ENCODE data around the gene STIP1. TPM values are rescaled to one million over a fixed set of nuclear protein-coding genes. Genes with fewer than 3 reads are reported as not detected.

STIP1 gene
- total RNA-seq, 1 experiment from 2014 or later = 336 TPM

- DNase-seq (ENCODE audit: low read depth, low spot score) (no peak), ATAC-seq (no peak)
- H3K4me2 ChIP-seq (ENCODE audit: low read length) = no peak overlapping the region
- H3K27ac ChIP-seq (ENCODE audit: low read depth, low read length) = no peak overlapping the region; the same call in 1 of the 2 replicates
- no TSS peak for BruUV-seq (replicated peaks)
- 0 out of 4 replicates have a peak, but pooled peaks cover 0 to 8% of the 10 kb centered on the region in 2 experiments for H3K36me3 ChIP-seq (ENCODE audit: control insufficient read depth in 1 of 2, insufficient read depth in 2 of 2, low read length in 2 of 2)
- H3K9ac ChIP-seq (ENCODE audit: low read length) = no peak overlapping the region
- intact Hi-C loops (cut with micrococcal nuclease) = no loop called here
- no peaks in the 10 kb centered on the region for H3K27me3 ChIP-seq (ENCODE audit: insufficient read depth, low read length)
- H4K20me1 ChIP-seq (ENCODE audit: insufficient read depth) = no peaks in the 10 kb centered on the region
- ChIA-PET RAD21 (ENCODE audit: low non-redundant PET in 1 of 2, low total read pairs in 2 of 2, uncharacterized antibody in 2 of 2, unreplicated experiment in 2 of 2) (no interaction called here), CTCF (no interaction called here), POLR2A (no interaction called here)
- no peak for TF ChIP-seq EZH2 (IDR thresholded peaks at IDR 0.05)
- no peak for TF ChIP-seq EZH2phosphoT487 (IDR thresholded peaks at IDR 0.05; ENCODE audit: borderline replicate concordance)
- peaks cover 21 to 58% of the 10 kb centered on the region in 2 experiments for H3K4me1 ChIP-seq (ENCODE audit: control insufficient read depth in 1 of 2, insufficient read depth in 2 of 2, low read length in 2 of 2)
- H3K79me2 ChIP-seq (ENCODE audit: insufficient read depth, low read length) = peaks cover 18% of the 10 kb centered on the region
- H2AFZ ChIP-seq (ENCODE audit: low read depth, low read length, poor library complexity, severe bottlenecking) = no peak overlapping the region
- no peaks in the 10 kb centered on the region for H3K9me2 ChIP-seq (ENCODE audit: insufficient read depth)
- H3K9me3 ChIP-seq (ENCODE audit: control insufficient read depth in 1 of 2, insufficient read depth in 1 of 2, low read depth in 1 of 2, low read length in 2 of 2) = no peaks in the 10 kb centered on the region
- no peak overlapping the region for H3K4me3 ChIP-seq (replicated peaks in 1 of 2; ENCODE audit: low read depth in 1 of 2, low read length in 2 of 2)
Measured at GRCh38 chr11:64237484-64237951, 51.5 kb downstream of the STIP1 start.

- Histone ChIP-seq H3K4me3 (replicated peaks in 1 of 2; ENCODE audit: low read depth in 1 of 2, low read length in 2 of 2) (no peak overlapping the region), H3K9me3 (ENCODE audit: control insufficient read depth in 1 of 2, insufficient read depth in 1 of 2, low read depth in 1 of 2, low read length in 2 of 2) (no peaks in the 10 kb centered on the region), H3K4me1 (ENCODE audit: control insufficient read depth in 1 of 2, insufficient read depth in 2 of 2, low read length in 2 of 2) (peaks cover 27 to 58% of the 10 kb centered on the region in 2 experiments), H3K9ac (ENCODE audit: low read length) (0 out of 2 replicates have a peak overlapping the region, but pooled peaks have one; percentile 30), H3K4me2 (ENCODE audit: low read length) (no peak overlapping the region), H3K27me3 (ENCODE audit: insufficient read depth, low read length) (no peaks in the 10 kb centered on the region), H4K20me1 (ENCODE audit: insufficient read depth) (no peaks in the 10 kb centered on the region), H3K36me3 (ENCODE audit: control insufficient read depth in 1 of 2, insufficient read depth in 2 of 2, low read length in 2 of 2) (peaks cover 0 to 9% of the 10 kb centered on the region in 2 experiments; a peak in 1 of 4 replicates), H3K79me2 (ENCODE audit: insufficient read depth, low read length) (peaks cover 23% of the 10 kb centered on the region), H3K9me2 (ENCODE audit: insufficient read depth) (no peaks in the 10 kb centered on the region), H3K27ac (ENCODE audit: low read depth, low read length) (no peak overlapping the region; the same call in 1 of the 2 replicates), H2AFZ (ENCODE audit: low read depth, low read length, poor library complexity, severe bottlenecking) (no peak overlapping the region)
- ChIA-PET POLR2A (no interaction called here), CTCF (no interaction called here), RAD21 (ENCODE audit: low non-redundant PET in 1 of 2, low total read pairs in 2 of 2, uncharacterized antibody in 2 of 2, unreplicated experiment in 2 of 2) (no interaction called here)
- no peak for DNase-seq (ENCODE audit: low read depth, low spot score)
- intact Hi-C loops (cut with micrococcal nuclease) = no loop called here
- BruUV-seq (replicated peaks) = no TSS peak
- TF ChIP-seq FOSL1 (IDR thresholded peaks at IDR 0.05; ENCODE audit: low read depth) = no peak
- TF ChIP-seq TCF7L2 (IDR thresholded peaks at IDR 0.05; ENCODE audit: borderline replicate concordance, extremely low read depth, insufficient read depth, insufficient read length) = no peak
- no peak for TF ChIP-seq RAD21 (IDR thresholded peaks at IDR 0.05; ENCODE audit: low read depth)
- no peak for TF ChIP-seq EZH2phosphoT487 (IDR thresholded peaks at IDR 0.05; ENCODE audit: borderline replicate concordance)
- TF ChIP-seq SIN3A (IDR thresholded peaks at IDR 0.05; ENCODE audit: low read depth) = no peak
- no peak for TF ChIP-seq ATF3 (IDR thresholded peaks at IDR 0.05)
- no peak for TF ChIP-seq ZNF274 (IDR thresholded peaks at IDR 0.05; ENCODE audit: low read depth, low read length)
- no peak for TF ChIP-seq JUND (IDR thresholded peaks at IDR 0.05)
- no peak for TF ChIP-seq SP1 (IDR thresholded peaks at IDR 0.05; ENCODE audit: low read depth)
- no peak for TF ChIP-seq EZH2 (IDR thresholded peaks at IDR 0.05)
- no peak for TF ChIP-seq YY1 (IDR thresholded peaks at IDR 0.05; ENCODE audit: extremely low read depth, insufficient replicate concordance, low read depth, low read length)
- TF ChIP-seq ZBTB33 (IDR thresholded peaks at IDR 0.05; ENCODE audit: extremely low read depth, insufficient replicate concordance, low read length) = no peak
- no peak for ATAC-seq
Measured at GRCh38 chr11:64238076-64238475, 52.1 kb downstream of the STIP1 start.

All from HCT116 (cell line).